HCT116 (cell line): ENCODE measurements around the gene HPCA.

Source experiments
- CEBPB ChIP-seq: IDR thresholded peaks from 2 replicates; pipeline ENCODE4 v1.6.1; 2012; ENCODE audit warnings: low read depth
- CTCF ChIP-seq, 3 experiments: fragments of 200-600 bp in 1 of 3; sonication (generic) in 1 of 3; IDR thresholded peaks in 2 of 3; conservative IDR thresholded peaks in 1 of 3; 2 replicates each; pipeline ENCODE4 v1.5.1; 2012 to 2017; ENCODE audit warnings: low read depth in 2 of 3, low read length in 2 of 3, antibody characterized with exemption in 1 of 3, borderline replicate concordance in 1 of 3, control low read depth in 1 of 3, mild to moderate bottlenecking in 1 of 3, mixed read lengths in 1 of 3, mixed run types in 1 of 3, moderate library complexity in 1 of 3; ENCODE audit not compliant: insufficient read depth in 1 of 3
- EZH2 ChIP-seq: fragments of 200-600 bp; sonication (generic); IDR thresholded peaks from 2 replicates; pipeline ENCODE4 v1.6.1; 2017; ENCODE audit warnings: antibody characterized with exemption, mixed run types
- EZH2phosphoT487 ChIP-seq: fragments of 200-600 bp; IDR thresholded peaks from 2 replicates; pipeline ENCODE4 v1.6.1; 2018; ENCODE audit warnings: antibody characterized with exemption, borderline replicate concordance
- FOSL1 ChIP-seq: IDR thresholded peaks from 2 replicates; pipeline ENCODE4 v1.6.1; 2012; ENCODE audit warnings: low read depth
- MAX ChIP-seq: IDR thresholded peaks from 2 replicates; pipeline ENCODE4 v1.6.1; 2012
- POLR2A ChIP-seq: IDR thresholded peaks from 2 replicates; pipeline ENCODE4 v1.7.0; 2011; ENCODE audit warnings: borderline replicate concordance; ENCODE audit not compliant: insufficient read depth, insufficient read length; ENCODE audit errors: extremely low read depth
- POLR2AphosphoS5 ChIP-seq: IDR thresholded peaks from 2 replicates; pipeline ENCODE4 v1.6.1; 2011; ENCODE audit warnings: mild to moderate bottlenecking, low read depth, low read length, moderate library complexity
- REST ChIP-seq: IDR thresholded peaks from 2 replicates; pipeline ENCODE4 v1.6.1; 2012; ENCODE audit warnings: low read depth
- SIN3A ChIP-seq: IDR thresholded peaks from 2 replicates; pipeline ENCODE4 v1.6.1; 2012; ENCODE audit warnings: low read depth
- TCF7L2 ChIP-seq: IDR thresholded peaks from 2 replicates; pipeline ENCODE4 v1.7.0; 2011; ENCODE audit warnings: borderline replicate concordance, inconsistent platforms; ENCODE audit not compliant: insufficient read depth, insufficient read length; ENCODE audit errors: extremely low read depth
- ZNF274 ChIP-seq: fragments of 200-500 bp; sonication (Bioruptor generic); IDR thresholded peaks from 2 replicates; pipeline ENCODE4 v1.6.1; 2014; ENCODE audit warnings: mild to moderate bottlenecking, low read depth, low read length, inconsistent platforms

GRCh38 chr1:32931760-32932159 lies 45.5 kb downstream of the HPCA start:
- TF ChIP-seq MAX = no peak
- no peak for TF ChIP-seq POLR2A
- TF ChIP-seq CTCF (IDR thresholded peaks at IDR 0.05 in 2 of 3, conservative IDR thresholded peaks at IDR 0.05 in 1 of 3; ENCODE audit: borderline replicate concordance in 1 of 3, insufficient read depth in 1 of 3, low read depth in 2 of 3, low read length in 2 of 3) = no peak
- TF ChIP-seq EZH2phosphoT487 = no peak
- TF ChIP-seq ZNF274 = no peak
- no peak for TF ChIP-seq REST
- no peak for TF ChIP-seq POLR2AphosphoS5
- TF ChIP-seq SIN3A = no peak
- TF ChIP-seq EZH2 = no peak
- TF ChIP-seq FOSL1 = no peak
- TF ChIP-seq TCF7L2 = no peak
- no peak for TF ChIP-seq CEBPB
